ENCODE data around the gene TRIM2. TPM values are rescaled to one million over a fixed set of nuclear protein-coding genes. Genes with fewer than 3 reads are reported as not detected.

Gene TRIM2
- total and polyA plus RNA-seq, 12 donors, result 6.2 to 130 (median 47.8) TPM

- H3K9me3 ChIP-seq (replicated peaks in 1 of 3), result no peaks in the 10 kb centered on the region
- intact Hi-C loops (cut with DNase I), result no loop called here
- H3K4me1 ChIP-seq (replicated peaks in 1 of 2), result peaks cover 0 to 37% of the 10 kb centered on the region in 2 donors
- DNase-seq, result peak in 2 of 7 donors; percentile 19 to 35
- H3K27me3 ChIP-seq, result no peaks in the 10 kb centered on the region
- peak overlapping the region in 1 of 4 donors; percentile 79 for H3K4me3 ChIP-seq
- no peaks in the 10 kb centered on the region for H3K36me3 ChIP-seq (replicated peaks in 1 of 2)
- WGBS, 4 donors, result 8 to 30% (median 26%) methylated on average over 1 of the region's 1 CpG
- TF ChIP-seq CTCF (IDR thresholded peaks at IDR 0.05) (no peak), POLR2A (IDR thresholded peaks at IDR 0.05) (no peak)
- peak overlapping the region in 4 of 5 donors; percentile 89 to 97 (median 92) for H3K27ac ChIP-seq
Measured at GRCh38 chr4:153223930-153224329, 19.7 kb downstream of the TRIM2 start.

GRCh38 chr4:153224474-153224873, 20.2 kb downstream of the TRIM2 start:
- no peaks in the 10 kb centered on the region for H3K36me3 ChIP-seq (replicated peaks in 1 of 2)
- H3K27ac ChIP-seq, result peak overlapping the region in 2 of 5 donors; percentile 96 to 97
- intact Hi-C loops (cut with DNase I), result no loop called here
- H3K27me3 ChIP-seq, result no peaks in the 10 kb centered on the region
- H3K9me3 ChIP-seq (replicated peaks in 1 of 3), result no peaks in the 10 kb centered on the region
- H3K4me3 ChIP-seq, result no peak overlapping the region
- WGBS, 4 donors, result 75 to 96% (median 86%) methylated on average over 1 of the region's 1 CpG
- TF ChIP-seq CTCF (IDR thresholded peaks at IDR 0.05) (no peak), POLR2A (IDR thresholded peaks at IDR 0.05) (no peak)
- no peak for DNase-seq
- H3K4me1 ChIP-seq (replicated peaks in 1 of 2), result peaks cover 0 to 37% of the 10 kb centered on the region in 2 donors

GRCh38 chr4:153227469-153228075, 23.3 kb downstream of the TRIM2 start:
- H3K4me1 ChIP-seq (replicated peaks in 1 of 2), result peaks cover 0 to 33% of the 10 kb centered on the region in 2 donors
- no peak for TF ChIP-seq CTCF (IDR thresholded peaks at IDR 0.05)
- no peak for TF ChIP-seq POLR2A (IDR thresholded peaks at IDR 0.05)
- no peaks in the 10 kb centered on the region for H3K27me3 ChIP-seq
- WGBS, 4 donors, result 90 to 95% (median 93%) methylated on average over 7 of the region's 7 CpGs
- intact Hi-C loops (cut with DNase I), result no loop called here
- H3K9me3 ChIP-seq (replicated peaks in 1 of 3), result no peaks in the 10 kb centered on the region
- no peak overlapping the region for H3K4me3 ChIP-seq
- H3K36me3 ChIP-seq (replicated peaks in 1 of 2), result no peaks in the 10 kb centered on the region
- no peak for DNase-seq
- H3K27ac ChIP-seq, result no peak overlapping the region

GRCh38 chr4:153228512-153229140, 24.4 kb downstream of the TRIM2 start:
- no peaks in the 10 kb centered on the region for H3K36me3 ChIP-seq (replicated peaks in 1 of 2)
- H3K4me1 ChIP-seq (replicated peaks in 1 of 2), result peaks cover 5 to 42% of the 10 kb centered on the region in 2 donors
- 61 to 87% (median 76%) methylated on average over 6 of the region's 6 CpGs for WGBS, 4 donors

More at GRCh38 chr4:153228512-153229140, 24.4 kb downstream of the TRIM2 start:
- Histone ChIP-seq H3K4me3 (no peak overlapping the region), H3K27ac (no peak overlapping the region), H3K27me3 (no peaks in the 10 kb centered on the region), H3K9me3 (replicated peaks in 1 of 3) (no peaks in the 10 kb centered on the region)
- intact Hi-C loops (cut with DNase I), result no loop called here
- no peak for TF ChIP-seq CTCF (IDR thresholded peaks at IDR 0.05)
- no peak for TF ChIP-seq POLR2A (IDR thresholded peaks at IDR 0.05)
- no peak for DNase-seq

Data from adrenal gland (tissue), 12 donors.